NCI-H2196 treated with DMSO at 0.1 percent for 48 hours (cell line): ENCODE results near the gene ATF3.
"Not testable (repeated sequence)": the region's sequence is repeated elsewhere in the genome, so short reads cannot be mapped to it uniquely, and the experiment has no call there.

Source experiments
- DNase-seq: peaks from one replicate; lab custom pipeline; 2025; ENCODE audit not compliant: unreplicated experiment; lab: John Stamatoyannopoulos, UW

ATF3 gene

GRCh38 chr1:212625781-212626450, 17.4 kb downstream of the ATF3 start:
- no peak for DNase-seq

DNA sequence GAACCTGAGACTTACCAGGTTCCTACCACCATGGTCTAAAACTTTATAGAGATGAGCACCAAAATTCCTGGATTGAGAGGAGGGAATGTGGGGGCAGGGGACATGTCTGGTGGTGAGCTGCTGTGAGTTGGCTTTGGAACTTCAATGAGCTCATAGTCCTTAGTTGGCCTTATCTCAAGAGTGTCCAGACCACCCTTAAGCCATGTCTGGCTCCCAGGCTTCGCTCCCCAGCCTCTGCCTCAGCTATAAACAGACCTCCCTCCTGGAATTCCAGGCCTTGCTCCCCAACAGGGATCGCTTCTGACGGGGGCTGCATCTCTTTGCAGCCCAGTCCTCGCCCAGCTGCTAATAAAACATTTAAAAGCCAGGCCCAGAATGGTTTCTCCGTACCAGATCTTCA, 19.5 kb downstream of the ATF3 start:
- DNase-seq = no peak

DNA sequence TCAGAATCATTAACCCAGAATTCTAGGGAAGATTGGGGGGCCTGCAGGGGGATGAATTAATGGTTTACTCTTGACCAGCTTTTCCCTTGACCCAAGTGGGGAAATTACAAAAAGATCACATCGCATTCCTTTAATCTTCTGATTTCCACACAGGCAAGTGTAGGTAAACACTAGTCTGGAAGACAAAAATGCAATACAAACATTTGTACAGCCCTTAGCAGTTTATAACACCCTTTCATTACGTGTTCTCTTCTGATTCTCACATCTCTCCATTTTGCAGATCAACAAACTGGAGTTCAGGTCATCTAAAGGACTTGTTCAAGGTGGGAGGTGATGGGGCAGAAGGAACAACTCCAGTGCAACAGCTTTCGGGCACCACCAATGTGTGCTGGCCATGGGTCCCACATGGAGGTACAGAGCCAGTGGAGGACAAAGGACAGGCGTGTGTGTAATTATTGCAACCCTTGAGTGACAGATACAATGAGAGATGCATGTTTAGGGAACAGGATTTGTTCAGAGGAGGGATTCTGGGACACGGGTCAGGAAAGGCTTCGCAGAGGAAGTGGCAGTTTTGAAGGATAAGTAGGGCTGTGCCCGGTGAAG, 20.4 kb downstream of the ATF3 start:
- no peak for DNase-seq

GRCh38 chr1:212629450-212630157, 21.0 kb downstream of the ATF3 start:
- DNase-seq = no peak

DNA sequence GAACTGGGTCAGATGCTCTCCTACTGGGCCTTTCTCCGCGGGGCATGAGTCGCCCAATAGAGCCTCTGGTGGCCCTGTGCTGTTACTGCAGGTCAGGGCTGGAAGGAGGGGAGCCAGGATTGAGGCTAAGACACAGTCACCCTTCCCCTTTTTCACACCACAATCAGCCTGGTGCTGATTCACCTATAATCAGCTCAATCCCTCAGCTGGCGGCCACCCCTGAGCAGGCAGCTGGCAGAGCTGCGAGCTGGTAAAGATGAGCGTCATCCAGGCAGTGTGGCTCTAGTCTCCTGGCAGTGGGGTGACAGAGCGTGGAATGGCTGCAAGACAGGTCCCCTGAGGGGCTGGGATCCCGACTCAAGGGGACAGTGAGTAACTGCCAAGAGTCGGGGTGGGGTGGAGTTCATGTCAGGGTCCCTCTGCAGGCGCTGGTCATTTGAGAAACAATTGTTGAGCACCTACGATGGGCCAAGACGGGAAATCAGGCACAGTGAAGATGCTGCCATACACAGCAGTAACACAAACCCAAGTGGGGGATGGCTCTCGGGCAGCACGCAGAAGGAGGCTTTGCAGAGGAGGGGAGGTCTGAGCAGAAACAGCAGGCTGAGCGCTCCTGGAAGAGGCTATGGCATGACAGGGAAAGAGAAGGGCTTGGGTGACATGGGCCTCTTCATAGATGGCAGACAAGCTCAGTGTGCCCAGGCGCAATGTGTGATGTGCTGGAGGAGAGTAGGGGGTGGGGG, 21.8 kb downstream of the ATF3 start:
- DNase-seq = peak; percentile 25

GRCh38 chr1:212633161-212633560, 24.6 kb downstream of the ATF3 start:
- DNase-seq = no peak

- DNase-seq = no peak
Observed at GRCh38 chr1:212634252-212634651, 25.7 kb downstream of the ATF3 start.

- no peak for DNase-seq
Observed at GRCh38 chr1:212635141-212635631, 26.6 kb downstream of the ATF3 start.

- DNase-seq = no peak
Observed at GRCh38 chr1:212637902-212638301, 29.3 kb downstream of the ATF3 start.

DNA sequence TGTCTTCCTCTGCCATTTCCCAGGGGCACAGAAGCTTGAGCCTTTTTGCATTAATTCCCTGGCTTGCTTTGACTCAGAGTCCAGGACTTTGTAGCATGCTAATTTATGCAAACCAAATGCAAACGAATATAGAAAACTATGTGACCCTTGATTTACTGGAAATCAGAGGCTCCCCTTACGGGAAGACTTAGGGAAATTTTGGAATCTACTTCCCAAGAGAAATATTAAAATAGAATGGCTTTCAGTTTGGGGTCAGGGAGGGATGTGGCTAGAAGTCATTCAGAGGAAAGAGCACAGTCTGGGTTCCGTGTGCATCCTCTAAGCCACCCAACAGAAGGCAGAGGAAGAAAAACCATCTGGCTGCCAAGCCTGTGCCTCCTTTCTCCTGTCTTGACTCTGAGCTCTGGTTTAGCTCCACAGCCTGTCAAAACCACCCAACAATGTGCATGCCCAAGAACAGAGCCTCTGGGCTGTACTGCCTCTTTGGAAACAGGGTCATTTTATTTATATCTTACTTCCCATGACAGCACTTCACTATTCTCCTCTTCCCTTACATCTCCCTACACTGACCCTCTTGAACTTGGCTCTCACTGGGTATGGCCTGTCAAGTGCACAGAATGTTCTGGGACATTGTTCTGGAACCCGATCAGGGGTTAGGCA, 30.1 kb downstream of the ATF3 start:
- DNase-seq = no peak

DNA sequence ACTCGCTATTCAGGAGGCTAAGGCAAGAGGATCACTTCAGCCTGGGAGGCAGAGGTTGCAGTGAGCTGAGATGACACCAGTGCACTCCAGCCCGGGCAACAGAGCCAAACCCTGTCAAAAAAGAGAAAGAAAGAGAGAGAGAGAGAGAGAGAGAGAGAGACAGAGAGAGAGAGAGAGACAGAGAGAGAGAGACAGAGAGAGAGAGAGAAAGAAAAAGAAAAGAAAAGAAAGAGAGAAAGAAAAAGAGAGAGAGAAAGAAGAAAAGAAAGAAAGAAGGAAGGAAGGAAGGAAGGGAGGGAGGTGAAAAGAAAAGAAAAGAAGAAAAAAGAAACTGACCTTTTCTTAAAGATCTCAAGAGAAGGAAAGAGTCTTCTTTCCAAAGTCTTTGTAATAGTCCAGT, 31.0 kb downstream of the ATF3 start:
- DNase-seq = not testable (repeated sequence)

DNA sequence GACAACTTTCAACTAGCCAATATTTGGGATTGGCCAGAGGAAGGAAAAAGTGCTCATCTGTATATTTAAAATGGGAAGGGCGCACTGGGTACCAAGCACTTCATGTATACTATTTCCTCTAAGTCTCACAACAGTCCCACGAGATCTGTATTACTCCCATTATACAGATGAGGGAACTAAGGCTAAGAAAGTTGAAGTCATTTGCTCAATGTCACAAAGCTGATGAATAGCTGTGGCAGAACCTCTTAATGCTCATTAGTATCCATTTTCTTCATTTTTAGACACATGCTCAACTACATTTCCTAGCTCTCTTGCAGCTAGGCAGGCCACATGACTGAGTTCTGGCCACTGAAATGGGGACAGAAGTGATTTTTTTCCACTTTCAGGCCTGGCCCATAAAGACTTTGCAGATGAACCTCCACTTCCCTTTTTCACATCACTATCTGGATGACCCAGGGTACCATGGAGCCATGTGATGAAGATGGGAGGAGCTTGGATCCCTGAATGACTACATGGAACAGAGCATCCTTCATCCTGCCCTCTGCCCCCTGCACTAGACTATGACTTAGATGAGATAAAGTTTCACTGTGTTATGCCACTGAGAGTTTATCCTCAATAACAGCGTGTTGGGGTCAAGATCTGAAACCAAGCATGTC, 31.8 kb downstream of the ATF3 start:
- no peak for DNase-seq

- no peak for DNase-seq
Observed at GRCh38 chr1:212641956-212642355, 33.4 kb downstream of the ATF3 start.

DNA sequence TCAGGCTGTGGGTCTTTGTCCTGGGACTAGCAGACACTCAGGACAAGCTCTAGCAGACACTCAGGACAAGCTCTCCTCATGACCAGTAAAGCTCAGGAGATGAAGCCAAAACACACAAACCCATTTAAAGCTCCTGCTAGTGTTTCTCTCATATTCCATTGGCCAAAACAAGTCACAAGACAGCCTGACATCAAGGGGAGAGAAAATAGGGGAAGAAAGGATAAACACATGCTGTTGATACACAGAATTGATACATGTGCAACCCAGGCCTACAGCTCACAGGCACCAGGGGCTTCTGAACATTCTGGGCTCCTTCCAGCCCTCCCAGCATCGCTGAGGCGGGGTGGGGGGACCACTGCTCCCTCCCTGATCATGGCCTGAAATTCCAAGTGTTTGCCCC, 35.3 kb downstream of the ATF3 start:
- peak; percentile 26 for DNase-seq

DNA sequence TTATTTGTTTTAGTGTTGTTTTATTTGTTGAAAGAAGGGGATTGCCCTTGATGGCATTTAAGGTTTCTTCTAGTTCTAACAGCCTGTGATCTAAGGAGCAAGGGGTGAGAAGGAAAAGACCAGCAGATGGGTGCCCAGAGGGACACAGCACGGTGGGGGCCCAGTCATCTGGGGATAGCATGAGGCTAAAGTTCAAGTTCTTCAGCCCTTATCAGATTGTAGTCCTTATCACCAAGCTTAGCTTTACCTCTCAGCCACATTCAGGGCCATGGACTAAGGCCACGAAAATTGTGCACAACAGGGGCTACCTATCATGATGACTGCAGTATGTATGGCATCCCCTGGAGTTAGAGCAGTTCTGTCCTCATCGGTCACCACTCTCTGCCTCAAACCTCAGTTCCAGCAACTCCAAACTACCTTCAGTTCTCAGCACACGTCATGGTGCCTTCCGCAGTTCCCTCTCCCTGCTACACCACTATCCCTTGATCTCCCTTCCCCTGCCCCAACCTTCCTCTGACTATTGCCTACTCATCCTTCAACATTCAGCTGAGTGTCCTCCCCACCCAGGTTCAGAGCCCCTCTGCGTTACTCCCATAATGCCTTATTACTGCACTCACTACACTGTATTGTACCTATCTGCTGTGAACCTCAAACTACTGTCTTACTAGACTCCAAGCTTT, 36.4 kb downstream of the ATF3 start:
- no peak for DNase-seq

GRCh38 chr1:212645546-212646543, 37.3 kb downstream of the ATF3 start:
- DNase-seq = no peak

- no peak for DNase-seq
Observed at GRCh38 chr1:212646588-212646987, 38.0 kb downstream of the ATF3 start.

- no peak for DNase-seq
Observed at GRCh38 chr1:212647004-212647403, 38.4 kb downstream of the ATF3 start.

- no peak for DNase-seq
Observed at GRCh38 chr1:212648431-212648830, 39.9 kb downstream of the ATF3 start.
